Smooth muscle cell (in vitro differentiated cells): Measurements from ENCODE around the gene RWDD2A. TPM values are rescaled to one million over a fixed set of nuclear protein-coding genes. Genes with fewer than 3 reads are reported as not detected.

ENCODE experiments used
- DNase-seq: peaks from one replicate; lab custom pipeline; 2025; ENCODE audit not compliant: unreplicated experiment; lab: John Stamatoyannopoulos, UW
- H2AFZ ChIP-seq: fragments of 200-600 bp; sonication (generic); 2 replicates; pipeline ENCODE4 v1.6.0; 2016; ENCODE audit warnings: antibody characterized with exemption, low read depth, mild to moderate bottlenecking
- H3F3A ChIP-seq: fragments of 200-600 bp; sonication (generic); 2 replicates; pipeline ENCODE4 v1.6.0; 2017; ENCODE audit warnings: antibody characterized with exemption, low read depth
- H3K27ac ChIP-seq: fragments of 200-600 bp; sonication (generic); 2 replicates; pipeline ENCODE4 v1.5.1; 2016; ENCODE audit warnings: low read depth, mild to moderate bottlenecking
- H3K27me3 ChIP-seq: fragments of 200-600 bp; sonication (generic); 2 replicates; pipeline ENCODE4 v1.6.1; 2016; ENCODE audit warnings: low read depth, mild to moderate bottlenecking
- H3K36me3 ChIP-seq: fragments of 200-600 bp; sonication (generic); 2 replicates; pipeline ENCODE4 v1.5.1; 2016; ENCODE audit warnings: low read depth
- H3K4me1 ChIP-seq: fragments of 200-600 bp; sonication (generic); 2 replicates; pipeline ENCODE4 v1.5.1; 2016; ENCODE audit warnings: low read depth
- H3K4me2 ChIP-seq: fragments of 200-600 bp; sonication (generic); 2 replicates; pipeline ENCODE4 v1.6.0; 2016; ENCODE audit warnings: mild to moderate bottlenecking
- H3K4me3 ChIP-seq: fragments of 200-600 bp; sonication (generic); 2 replicates; pipeline ENCODE4 v1.5.1; 2016; ENCODE audit warnings: mild to moderate bottlenecking
- H3K79me2 ChIP-seq: fragments of 200-600 bp; sonication (generic); 2 replicates; pipeline ENCODE4 v1.6.0; 2016; ENCODE audit warnings: low read depth, mild to moderate bottlenecking
- H3K9ac ChIP-seq: fragments of 200-600 bp; sonication (generic); 2 replicates; pipeline ENCODE4 v1.6.0; 2016; ENCODE audit warnings: low read depth
- H3K9me3 ChIP-seq: fragments of 200-600 bp; sonication (generic); replicated peaks from 2 replicates; pipeline ENCODE4 v1.5.1; 2016; ENCODE audit warnings: low read depth
- H4K20me1 ChIP-seq: fragments of 200-600 bp; sonication (generic); 2 replicates; pipeline ENCODE4 v1.6.0; 2016; ENCODE audit warnings: low read depth
- CTCF ChIP-seq: fragments of 200-600 bp; sonication (generic); IDR thresholded peaks from 2 replicates; pipeline ENCODE4 v1.5.1; 2017; ENCODE audit warnings: borderline replicate concordance, mild to moderate bottlenecking, antibody characterized with exemption; ENCODE audit not compliant: insufficient read depth, poor library complexity, severe bottlenecking
- WGBS: methylation state at CpG from one replicate; pipeline ENCODE4 v1.1.7; 2016; ENCODE audit warnings: low lambda C conversion rate; 5-methylcytosine and 5-hydroxymethylcytosine counted together
- polyA plus RNA-seq: library from polyadenylated mRNA; unstranded; fragments of >200 nt; fragmentation: Nextera tagmentation; extraction: Ambion mirVana; gene quantifications from 2 replicates; pipeline ENCODE4 v1.2.1, GENCODE V29; 2016
- total RNA-seq: library from RNA; depleted of rRNA; stranded (reverse); fragments of >200 nt; gene quantifications from 2 replicates; pipeline ENCODE4 v1.2.3, GENCODE V29; 2014

Gene RWDD2A
- total and polyA plus RNA-seq, 2 experiments from 2014 or later = 4.2 to 4.6 TPM

- Histone ChIP-seq H3K4me1 (no peaks in the 10 kb centered on the region), H4K20me1 (peaks cover 49% of the 10 kb centered on the region), H3K79me2 (no peaks in the 10 kb centered on the region), H3K9me3 (no peaks in the 10 kb centered on the region), H3K36me3 (peaks cover 46% of the 10 kb centered on the region), H3K4me3 (no peak overlapping the region), H3K4me2 (no peak overlapping the region), H3K27ac (peak overlapping the region; percentile 24), H3F3A (peaks cover 24% of the 10 kb centered on the region), H3K9ac (no peak overlapping the region), H3K27me3 (no peaks in the 10 kb centered on the region), H2AFZ (no peak overlapping the region)
- TF ChIP-seq CTCF = no peak
- no peak for DNase-seq
- WGBS = 96% methylated on average over 1 of the region's 1 CpG
Measured at GRCh38 chr6:83168556-83168955, 24.6 kb upstream of the RWDD2A start.

GRCh38 chr6:83169106-83169505 is 24.1 kb upstream of the RWDD2A start:
- peaks cover 50% of the 10 kb centered on the region for H3K36me3 ChIP-seq
- no peak overlapping the region for H3K4me2 ChIP-seq
- no peak overlapping the region for H3K9ac ChIP-seq
- DNase-seq = no peak
- H3K27me3 ChIP-seq = no peaks in the 10 kb centered on the region
- H3K9me3 ChIP-seq = no peaks in the 10 kb centered on the region
- H4K20me1 ChIP-seq = peaks cover 53% of the 10 kb centered on the region
- peaks cover 24% of the 10 kb centered on the region for H3F3A ChIP-seq
- H3K4me3 ChIP-seq = no peak overlapping the region
- H3K79me2 ChIP-seq = no peaks in the 10 kb centered on the region
- no peak overlapping the region for H2AFZ ChIP-seq
- no peak for TF ChIP-seq CTCF
- H3K4me1 ChIP-seq = no peaks in the 10 kb centered on the region
- peak overlapping the region; percentile 24 for H3K27ac ChIP-seq

- no peaks in the 10 kb centered on the region for H3K4me1 ChIP-seq
- H3F3A ChIP-seq = peaks cover 21% of the 10 kb centered on the region
- WGBS = 53% methylated on average over 1 of the region's 1 CpG
- no peak for TF ChIP-seq CTCF
- H3K9ac ChIP-seq = no peak overlapping the region
- no peak overlapping the region for H3K4me2 ChIP-seq
- H4K20me1 ChIP-seq = peaks cover 57% of the 10 kb centered on the region
- H3K4me3 ChIP-seq = no peak overlapping the region
- peak overlapping the region; percentile 24 for H3K27ac ChIP-seq
- peaks cover 54% of the 10 kb centered on the region for H3K36me3 ChIP-seq
- no peak overlapping the region for H2AFZ ChIP-seq
- DNase-seq = no peak
- H3K27me3 ChIP-seq = no peaks in the 10 kb centered on the region
- no peaks in the 10 kb centered on the region for H3K9me3 ChIP-seq
- H3K79me2 ChIP-seq = no peaks in the 10 kb centered on the region
Measured at GRCh38 chr6:83169511-83169910, 23.6 kb upstream of the RWDD2A start.

- no peak for DNase-seq
- Histone ChIP-seq H3K27me3 (no peaks in the 10 kb centered on the region), H3F3A (peaks cover 35% of the 10 kb centered on the region), H3K9ac (no peak overlapping the region), H3K4me3 (no peak overlapping the region), H2AFZ (no peak overlapping the region), H3K4me1 (peaks cover 14% of the 10 kb centered on the region), H3K9me3 (no peaks in the 10 kb centered on the region), H3K36me3 (peaks cover 57% of the 10 kb centered on the region), H3K79me2 (peaks cover 39% of the 10 kb centered on the region), H3K27ac (peak overlapping the region; percentile 64), H4K20me1 (peaks cover 98% of the 10 kb centered on the region), H3K4me2 (peak overlapping the region; percentile 66)
- TF ChIP-seq CTCF = no peak
- 21% methylated on average over 4 of the region's 4 CpGs for WGBS
Measured at GRCh38 chr6:83176246-83176645, 16.9 kb upstream of the RWDD2A start.
